NCI-H69 (cell line): ENCODE results near the gene ADGRB3.
"Not testable (repeated sequence)": the region's sequence is repeated elsewhere in the genome, so short reads cannot be mapped to it uniquely, and the experiment has no call there.

Experiments used
- DNase-seq: peaks from one replicate; lab custom pipeline; 2025; lab: John Stamatoyannopoulos, UW

ADGRB3 gene

GRCh38 chr6:69246983-69247382 is 611.9 kb downstream of the ADGRB3 start:
- no peak for DNase-seq

- DNase-seq, result no peak
Observed at GRCh38 chr6:69261010-69261409, 625.9 kb downstream of the ADGRB3 start.

GRCh38 chr6:69263297-69263696 is 628.2 kb downstream of the ADGRB3 start:
- DNase-seq, result no peak

GRCh38 chr6:69265090-69265489 is 630.0 kb downstream of the ADGRB3 start:
- DNase-seq, result no peak

GRCh38 chr6:69265706-69266105 is 630.6 kb downstream of the ADGRB3 start:
- no peak for DNase-seq

GRCh38 chr6:69276204-69276603 is 641.1 kb downstream of the ADGRB3 start:
- DNase-seq, result no peak

GRCh38 chr6:69279805-69280204 is 644.7 kb downstream of the ADGRB3 start:
- DNase-seq, result no peak

GRCh38 chr6:69280858-69281257 is 645.8 kb downstream of the ADGRB3 start:
- DNase-seq, result peak; percentile 58

- no peak for DNase-seq
Observed at GRCh38 chr6:69284176-69284730, 649.2 kb downstream of the ADGRB3 start.

GRCh38 chr6:69285054-69285453 is 650.0 kb downstream of the ADGRB3 start:
- DNase-seq, result no peak

- DNase-seq, result no peak
Observed at GRCh38 chr6:69286331-69286730, 651.2 kb downstream of the ADGRB3 start.

- not testable (repeated sequence) for DNase-seq
Observed at GRCh38 chr6:69288198-69288597, 653.1 kb downstream of the ADGRB3 start.

- DNase-seq, result no peak
Observed at GRCh38 chr6:69289689-69290495, 654.8 kb downstream of the ADGRB3 start.

- no peak for DNase-seq
Observed at GRCh38 chr6:69293471-69293870, 658.4 kb downstream of the ADGRB3 start.

GRCh38 chr6:69294407-69294806 is 659.3 kb downstream of the ADGRB3 start:
- DNase-seq, result no peak

- DNase-seq, result no peak
Observed at GRCh38 chr6:69294862-69295261, 659.8 kb downstream of the ADGRB3 start.

GRCh38 chr6:69303382-69303781 is 668.3 kb downstream of the ADGRB3 start:
- no peak for DNase-seq

GRCh38 chr6:69305456-69305855 is 670.4 kb downstream of the ADGRB3 start:
- DNase-seq, result peak; percentile 7

- DNase-seq, result no peak
Observed at GRCh38 chr6:69308584-69308983, 673.5 kb downstream of the ADGRB3 start.

GRCh38 chr6:69311888-69312287 is 676.8 kb downstream of the ADGRB3 start:
- DNase-seq, result no peak

- no peak for DNase-seq
Observed at GRCh38 chr6:69314001-69314400, 678.9 kb downstream of the ADGRB3 start.

- no peak for DNase-seq
Observed at GRCh38 chr6:69314531-69314930, 679.4 kb downstream of the ADGRB3 start.

- DNase-seq, result no peak
Observed at GRCh38 chr6:69331886-69332285, 696.8 kb downstream of the ADGRB3 start.

GRCh38 chr6:69337311-69337710 is 702.2 kb downstream of the ADGRB3 start:
- DNase-seq, result no peak
